Measurements from ENCODE around the gene VGLL4. TPM values are rescaled to one million over a fixed set of nuclear protein-coding genes. Genes with fewer than 3 reads are reported as not detected.
A peak's percentile ranks its signal among the peaks of the same experiment; 100 is the strongest.

The VGLL4 gene
- total RNA-seq, 1 experiment from 2014 or later = 43.0 TPM

- no peak for DNase-seq (ENCODE audit: low spot score)
- H3K27ac Mint-ChIP-seq = peak overlapping the region; percentile 30; the same call in 1 of the 2 replicates
- POLR2A ChIA-PET = interaction anchor here (0.6 kb wide), 1 partner anchor 1227 kb away, joined by 3 read pairs; no protein-coding TSS in a partner anchor
- 0 out of 2 replicates have a peak, but pooled peaks cover 2% of the 10 kb centered on the region for H3K36me3 Mint-ChIP-seq
- TF ChIP-seq FOXK1 (CRISPR knock-in tag; IDR thresholded peaks at IDR 0.05) = no peak
- TF ChIP-seq CTCF (IDR thresholded peaks at IDR 0.05) = no peak
- TF ChIP-seq SP1 (CRISPR knock-in tag; conservative IDR thresholded peaks at IDR 0.05) = no peak
- TF ChIP-seq ZNF121 (CRISPR knock-in tag; IDR thresholded peaks at IDR 0.05) = no peak
- TF ChIP-seq PRDM15 (CRISPR knock-in tag; IDR thresholded peaks at IDR 0.05) = no peak
- TF ChIP-seq ZNF219 (CRISPR knock-in tag; IDR thresholded peaks at IDR 0.05; ENCODE audit: borderline replicate concordance) = no peak
- TF ChIP-seq AR (CRISPR knock-in tag; IDR thresholded peaks at IDR 0.05) = no peak
- no peak for TF ChIP-seq HMGA2 (CRISPR knock-in tag; IDR thresholded peaks at IDR 0.05)
- no peak for TF ChIP-seq SOX15 (CRISPR knock-in tag; IDR thresholded peaks at IDR 0.05)
- TF ChIP-seq CBFB (CRISPR knock-in tag; IDR thresholded peaks at IDR 0.05; ENCODE audit: low read depth) = no peak
- no peak for TF ChIP-seq E2F4 (CRISPR knock-in tag; IDR thresholded peaks at IDR 0.05; ENCODE audit: borderline replicate concordance, low read depth)
- no peak for TF ChIP-seq ESRRA (CRISPR knock-in tag; IDR thresholded peaks at IDR 0.05; ENCODE audit: borderline replicate concordance)
- no peak for TF ChIP-seq MYBL2 (CRISPR knock-in tag; IDR thresholded peaks at IDR 0.05)
- CTCF ChIA-PET = no interaction called here
- H3K4me1 Mint-ChIP-seq = peaks cover 84% of the 10 kb centered on the region
- H3K9me3 Mint-ChIP-seq = no peaks in the 10 kb centered on the region
- no peak overlapping the region for H3K4me3 Mint-ChIP-seq
- ATAC-seq = no peak
- H3K27me3 Mint-ChIP-seq (ENCODE audit: low read depth) = no peaks in the 10 kb centered on the region
Measured at GRCh38 chr3:11606090-11606784, 37.5 kb downstream of the VGLL4 start.

GRCh38 chr3:11605398-11605797 is 38.3 kb downstream of the VGLL4 start:
- H3K9me3 Mint-ChIP-seq = no peaks in the 10 kb centered on the region
- POLR2A ChIA-PET = no interaction called here
- H3K36me3 Mint-ChIP-seq = 0 out of 2 replicates have a peak, but pooled peaks cover 5% of the 10 kb centered on the region
- no peak overlapping the region for H3K4me3 Mint-ChIP-seq
- DNase-seq (ENCODE audit: low spot score) (no peak), ATAC-seq (no peak)
- peaks cover 84% of the 10 kb centered on the region for H3K4me1 Mint-ChIP-seq
- H3K27me3 Mint-ChIP-seq (ENCODE audit: low read depth) = no peaks in the 10 kb centered on the region
- H3K27ac Mint-ChIP-seq = no peak overlapping the region
- CTCF ChIA-PET = no interaction called here
- TF ChIP-seq ZBTB43 (CRISPR knock-in tag; IDR thresholded peaks at IDR 0.05) (no peak), OVOL2 (CRISPR knock-in tag; IDR thresholded peaks at IDR 0.05; ENCODE audit: borderline replicate concordance) (no peak), CTCF (IDR thresholded peaks at IDR 0.05) (no peak), PRDM15 (CRISPR knock-in tag; IDR thresholded peaks at IDR 0.05) (no peak), ZBTB21 (CRISPR knock-in tag; IDR thresholded peaks at IDR 0.05; ENCODE audit: borderline replicate concordance) (no peak), ATF1 (CRISPR knock-in tag; IDR thresholded peaks at IDR 0.05) (no peak)

Measured in WTC11 (cell line).